GM18867 (cell line): Measurements from ENCODE around the gene LORICRIN.
"Not testable (repeated sequence)": the region's sequence is repeated elsewhere in the genome, so short reads cannot be mapped to it uniquely, and the experiment has no call there.

Source experiments
- ATAC-seq: cut with Tn5 transposase; IDR thresholded peaks from one replicate; pipeline ENCODE4 v1.9.1; 2021; ENCODE audit warnings: mild to moderate bottlenecking, moderate library complexity; ENCODE audit not compliant: unreplicated experiment

LORICRIN gene

GRCh38 chr1:153259387-153259786 is at the start of gene LORICRIN:
Gene LORICRIN (plus strand): TSS chr1:153259687. CDS start chr1:153260950, 1,263 bp downstream.
- no peak for ATAC-seq

- ATAC-seq = no peak
Measured at GRCh38 chr1:153210206-153210605, 49.3 kb upstream of the LORICRIN start.

- no peak for ATAC-seq
Measured at GRCh38 chr1:153212201-153212600, 47.3 kb upstream of the LORICRIN start.

GRCh38 chr1:153213519-153213918 is 46.0 kb upstream of the LORICRIN start:
- no peak for ATAC-seq

GRCh38 chr1:153217212-153217611 is 42.3 kb upstream of the LORICRIN start, which contains the start of gene PRR9:
Gene PRR9 (plus strand): TSS chr1:153217584. CDS start chr1:153218145, 561 bp downstream.
- no peak for ATAC-seq

- ATAC-seq = no peak
Measured at GRCh38 chr1:153217744-153218416, 41.6 kb upstream of the LORICRIN start.

- no peak for ATAC-seq
Measured at GRCh38 chr1:153220606-153221303, 38.7 kb upstream of the LORICRIN start.

- peak; percentile 88 for ATAC-seq
Measured at GRCh38 chr1:153223040-153223891, 36.2 kb upstream of the LORICRIN start.

GRCh38 chr1:153227810-153228209 is 31.7 kb upstream of the LORICRIN start:
- no peak for ATAC-seq

- ATAC-seq = no peak
Measured at GRCh38 chr1:153228491-153228890, 31.0 kb upstream of the LORICRIN start.

GRCh38 chr1:153229076-153229829 is 30.2 kb upstream of the LORICRIN start:
- ATAC-seq = not testable (repeated sequence)

- no peak for ATAC-seq
Measured at GRCh38 chr1:153231363-153231762, 28.1 kb upstream of the LORICRIN start.

GRCh38 chr1:153231785-153232184 is 27.7 kb upstream of the LORICRIN start:
- no peak for ATAC-seq

- ATAC-seq = no peak
Measured at GRCh38 chr1:153232553-153232952, 26.9 kb upstream of the LORICRIN start.

GRCh38 chr1:153233448-153233847 is 26.0 kb upstream of the LORICRIN start:
- no peak for ATAC-seq

- no peak for ATAC-seq
Measured at GRCh38 chr1:153238527-153238926, 21.0 kb upstream of the LORICRIN start.

GRCh38 chr1:153242160-153242559 is 17.3 kb upstream of the LORICRIN start:
- no peak for ATAC-seq

GRCh38 chr1:153245466-153245865 is 14.0 kb upstream of the LORICRIN start:
- no peak for ATAC-seq

GRCh38 chr1:153246018-153246417 is 13.5 kb upstream of the LORICRIN start:
- ATAC-seq = no peak

- ATAC-seq = no peak
Measured at GRCh38 chr1:153246825-153247224, 12.7 kb upstream of the LORICRIN start.
